ENCODE measurements around the gene PQBP1.

PQBP1 gene

DNA sequence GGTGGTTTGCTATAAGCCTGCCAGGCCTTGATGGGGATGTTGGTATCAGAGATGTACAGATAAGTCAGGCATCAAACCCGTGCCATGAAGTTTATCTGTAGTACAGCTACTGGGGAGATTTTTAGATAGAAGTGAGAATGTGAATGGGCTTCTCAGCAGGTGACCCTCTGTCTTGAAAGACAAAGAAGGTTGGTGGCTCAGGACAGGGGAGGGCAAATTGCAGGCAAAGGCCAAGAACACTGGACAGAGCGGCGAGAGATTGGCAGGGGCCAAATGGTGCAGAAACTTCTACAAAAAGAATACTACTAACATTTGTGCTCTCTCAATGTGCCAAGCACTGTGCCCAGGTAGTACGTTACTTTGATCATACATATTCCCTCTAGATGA lies 23.0 kb downstream of the PQBP1 start:
- Mint-ChIP-seq H3K27ac (peak overlapping the region; percentile 95), H3K4me3 (peak overlapping the region; percentile 94), H3K4me1 (peaks cover 48% of the 10 kb centered on the region), H3K27me3 (no peaks in the 10 kb centered on the region), H3K36me3 (peaks cover 70% of the 10 kb centered on the region), H3K9me3 (no peaks in the 10 kb centered on the region)
- CTCF ChIA-PET, result interaction anchor here (3.6 kb wide), 1 partner anchor 17 kb away, joined by 24 read pairs; no protein-coding TSS in a partner anchor
- no peak for DNase-seq

DNA sequence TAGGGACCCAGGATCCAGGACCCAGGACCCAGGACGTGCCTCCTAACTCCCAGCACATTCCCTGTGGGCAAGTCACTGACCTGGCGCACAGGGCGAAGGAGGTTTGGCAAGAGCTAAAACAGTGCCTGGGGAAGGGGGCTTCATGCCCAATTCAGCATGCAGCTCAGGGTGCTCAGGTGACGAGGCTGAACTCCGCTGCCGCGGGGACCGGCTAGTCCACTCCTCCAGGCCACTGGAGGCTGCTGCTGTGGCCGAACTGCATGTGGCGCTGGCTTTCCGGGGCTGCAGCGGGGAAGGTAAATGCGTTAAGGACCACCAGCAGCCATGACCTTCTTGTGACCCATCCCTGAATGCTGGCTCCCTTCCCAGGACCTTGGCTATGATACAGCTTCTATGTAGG lies 26.0 kb downstream of the PQBP1 start:
- CTCF ChIA-PET, result no interaction called here
- H3K36me3 Mint-ChIP-seq, result peaks cover 52% of the 10 kb centered on the region

DNA sequence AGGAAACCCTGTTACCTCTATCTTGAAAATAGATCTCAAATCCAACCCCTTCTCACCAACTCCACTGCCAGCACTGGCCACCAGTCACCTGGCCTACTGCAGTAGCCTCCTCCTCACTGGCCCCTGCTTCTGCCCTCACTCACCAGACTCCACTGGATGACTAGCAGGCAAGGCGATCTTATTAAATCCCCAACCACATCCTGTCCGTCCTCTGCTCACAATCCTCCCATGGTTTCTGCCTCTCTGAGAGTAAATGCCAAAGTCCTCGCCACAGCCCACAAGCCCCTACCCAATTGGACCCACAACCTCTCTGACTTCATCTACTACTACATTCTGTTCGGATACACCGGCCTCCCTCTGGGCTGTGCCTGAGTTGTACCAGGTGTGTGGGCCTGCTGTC lies 26.5 kb downstream of the PQBP1 start:
- H3K36me3 Mint-ChIP-seq, result peaks cover 52% of the 10 kb centered on the region
- peak overlapping the region; percentile 54 for H3K27ac Mint-ChIP-seq
- CTCF ChIA-PET, result no interaction called here
- DNase-seq, result no peak
- H3K4me1 Mint-ChIP-seq, result peaks cover 52% of the 10 kb centered on the region
- no peaks in the 10 kb centered on the region for H3K27me3 Mint-ChIP-seq
- H3K9me3 Mint-ChIP-seq, result no peaks in the 10 kb centered on the region
- H3K4me3 Mint-ChIP-seq, result no peak overlapping the region

More for the DNA sequence above, 26.0 kb downstream of the PQBP1 start:
- Mint-ChIP-seq H3K4me1 (peaks cover 52% of the 10 kb centered on the region), H3K27me3 (no peaks in the 10 kb centered on the region), H3K4me3 (no peak overlapping the region), H3K9me3 (no peaks in the 10 kb centered on the region), H3K27ac (no peak overlapping the region)
- DNase-seq, result no peak

DNA sequence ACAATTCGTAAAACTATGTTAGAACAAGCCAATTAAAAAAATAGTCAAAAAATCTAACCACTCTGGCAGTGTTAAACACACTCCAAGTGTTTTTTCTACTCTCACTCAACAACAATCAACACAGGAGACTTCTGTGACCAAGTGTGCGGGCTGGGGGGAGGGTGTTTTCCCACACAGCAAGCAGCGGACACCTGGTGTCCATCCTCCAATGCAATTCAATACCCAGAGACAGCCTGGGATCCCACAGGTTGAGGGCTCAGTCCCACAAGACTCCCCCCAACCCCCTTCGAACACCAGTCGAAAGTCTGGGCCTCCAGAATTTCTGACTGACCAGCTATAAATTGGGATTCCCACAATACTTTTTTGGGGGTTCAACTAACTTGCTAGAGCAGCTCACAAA lies 29.4 kb downstream of the PQBP1 start:
- CTCF ChIA-PET, result interaction anchor here (0.5 to 0.7 kb wide), 2 partner anchors 10 kb away, joined by 3 to 4 read pairs; no protein-coding TSS in a partner anchor
- no peak overlapping the region for H3K4me3 Mint-ChIP-seq
- no peak overlapping the region for H3K27ac Mint-ChIP-seq
- peaks cover 31% of the 10 kb centered on the region for H3K4me1 Mint-ChIP-seq
- H3K9me3 Mint-ChIP-seq, result no peaks in the 10 kb centered on the region
- peaks cover 39% of the 10 kb centered on the region for H3K36me3 Mint-ChIP-seq
- DNase-seq, result no peak
- no peaks in the 10 kb centered on the region for H3K27me3 Mint-ChIP-seq

DNA sequence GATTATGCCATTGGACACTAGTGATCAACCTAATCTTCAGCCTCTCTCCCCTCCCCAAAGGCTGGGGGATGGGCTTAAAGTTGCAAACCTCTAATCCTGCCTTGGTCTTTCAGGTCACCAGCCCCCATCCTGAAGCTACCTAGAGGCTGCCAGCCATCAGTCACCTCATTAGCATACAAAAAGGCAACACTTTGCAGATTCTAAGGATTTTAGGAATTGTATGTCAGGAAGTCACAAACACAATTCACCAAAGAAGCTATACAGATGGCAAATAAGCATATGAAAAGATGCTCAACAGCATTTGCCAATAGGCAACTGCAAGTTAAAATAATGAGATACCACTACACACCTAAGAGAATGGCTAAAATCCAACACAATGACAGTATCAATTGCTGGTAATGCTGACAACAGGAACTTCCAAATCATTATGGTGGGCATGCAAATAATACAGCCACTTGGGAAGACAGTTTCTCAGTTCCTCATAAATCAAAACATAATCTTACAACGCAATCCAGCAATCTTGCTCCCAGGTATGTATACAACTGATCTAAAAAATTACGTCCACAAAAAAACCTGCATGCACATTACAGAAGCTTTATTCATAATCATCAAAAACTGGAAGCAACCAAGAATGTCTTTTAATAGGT lies 30.1 kb downstream of the PQBP1 start:
- Mint-ChIP-seq H3K4me3 (no peak overlapping the region), H3K4me1 (peaks cover 26% of the 10 kb centered on the region), H3K27me3 (no peaks in the 10 kb centered on the region), H3K27ac (no peak overlapping the region), H3K36me3 (peaks cover 38% of the 10 kb centered on the region), H3K9me3 (no peaks in the 10 kb centered on the region)
- DNase-seq, result no peak
- CTCF ChIA-PET, result no interaction called here

DNA sequence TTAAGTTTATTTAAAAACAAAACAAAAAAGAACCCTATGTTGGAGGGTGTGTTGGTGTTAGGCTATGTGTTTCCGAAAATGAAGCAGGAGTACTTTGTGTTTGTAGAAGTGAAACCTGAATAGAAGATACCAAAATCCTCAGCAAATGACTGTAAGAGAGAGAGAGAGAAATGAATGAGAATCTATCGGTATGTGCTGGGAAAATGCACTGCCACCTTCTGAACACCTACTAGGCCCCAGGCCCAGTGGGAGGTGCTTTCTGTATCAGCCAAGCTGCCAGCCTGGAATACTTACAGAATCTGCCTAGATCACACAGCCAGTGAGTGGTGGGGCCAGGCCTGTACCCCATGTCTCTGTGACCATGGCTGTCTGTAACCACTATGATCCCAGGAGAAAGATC lies 36.0 kb downstream of the PQBP1 start:
- CTCF ChIA-PET, result no interaction called here
- Mint-ChIP-seq H3K9me3 (no peaks in the 10 kb centered on the region), H3K27ac (peak overlapping the region; percentile 83), H3K4me3 (no peak overlapping the region), H3K4me1 (peaks cover 54% of the 10 kb centered on the region), H3K36me3 (peaks cover 42% of the 10 kb centered on the region), H3K27me3 (no peaks in the 10 kb centered on the region)
- DNase-seq, result no peak

DNA sequence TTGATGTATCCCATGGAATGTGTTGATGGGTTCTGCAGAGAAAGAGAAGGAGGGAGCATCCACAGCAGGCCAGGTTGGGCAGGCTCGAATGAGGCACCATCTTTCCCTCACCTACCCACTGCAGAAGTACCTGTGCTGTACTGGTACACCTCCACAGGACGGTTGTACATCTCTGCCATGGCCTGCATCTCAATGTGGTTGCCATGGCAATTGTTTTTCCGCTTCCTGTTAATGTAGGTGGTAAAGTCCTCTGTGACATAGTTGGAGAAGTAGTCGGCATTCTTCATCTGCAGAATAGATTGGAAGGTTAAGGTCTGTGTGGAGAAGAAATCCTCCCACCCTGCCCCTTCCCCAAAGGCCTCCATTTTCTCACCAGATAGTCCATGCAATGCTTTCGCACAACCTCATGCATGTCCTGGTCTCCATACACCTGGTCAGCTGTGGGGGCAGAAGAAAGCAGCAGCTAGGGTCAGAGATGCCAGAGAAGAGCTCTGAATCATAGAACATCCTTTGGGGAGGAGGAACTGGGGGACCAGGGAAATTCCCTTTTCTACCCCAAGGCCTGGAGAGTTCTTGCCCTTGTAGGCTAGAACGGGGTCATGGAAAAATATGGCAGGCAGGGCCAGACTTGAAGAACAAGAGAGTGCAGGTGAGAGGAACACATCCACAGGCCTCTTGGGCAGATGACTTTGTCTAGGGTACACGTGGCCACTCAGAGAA lies 37.0 kb downstream of the PQBP1 start:
- Mint-ChIP-seq H3K27me3 (no peaks in the 10 kb centered on the region), H3K4me1 (peaks cover 64% of the 10 kb centered on the region), H3K9me3 (no peaks in the 10 kb centered on the region), H3K27ac (peak overlapping the region; percentile 83), H3K4me3 (no peak overlapping the region), H3K36me3 (peaks cover 42% of the 10 kb centered on the region)
- CTCF ChIA-PET, result no interaction called here
- DNase-seq, result peak; percentile 54

DNA sequence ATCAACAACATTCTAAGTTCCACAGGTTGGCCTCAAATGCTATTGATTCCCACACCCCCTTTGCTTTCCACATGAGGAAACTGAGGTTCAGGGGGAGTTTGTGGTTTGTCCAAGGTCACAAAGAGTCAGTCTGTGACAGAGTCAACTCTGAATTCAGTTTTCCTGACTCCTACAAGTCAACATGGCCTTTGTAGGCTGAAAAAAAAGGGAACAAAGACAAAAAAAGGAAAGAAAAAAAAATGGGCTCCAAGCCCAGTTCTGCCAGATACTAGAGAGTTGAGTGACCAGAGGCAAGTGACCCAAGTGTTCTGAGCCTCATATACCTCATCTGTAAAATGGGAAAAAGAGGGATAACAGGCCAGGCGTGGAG lies 37.6 kb downstream of the PQBP1 start:
- Mint-ChIP-seq H3K27me3 (no peaks in the 10 kb centered on the region), H3K36me3 (peaks cover 42% of the 10 kb centered on the region), H3K4me1 (peaks cover 67% of the 10 kb centered on the region), H3K4me3 (no peak overlapping the region), H3K27ac (peak overlapping the region; percentile 83), H3K9me3 (no peaks in the 10 kb centered on the region)
- CTCF ChIA-PET, result no interaction called here
- no peak for DNase-seq

DNA sequence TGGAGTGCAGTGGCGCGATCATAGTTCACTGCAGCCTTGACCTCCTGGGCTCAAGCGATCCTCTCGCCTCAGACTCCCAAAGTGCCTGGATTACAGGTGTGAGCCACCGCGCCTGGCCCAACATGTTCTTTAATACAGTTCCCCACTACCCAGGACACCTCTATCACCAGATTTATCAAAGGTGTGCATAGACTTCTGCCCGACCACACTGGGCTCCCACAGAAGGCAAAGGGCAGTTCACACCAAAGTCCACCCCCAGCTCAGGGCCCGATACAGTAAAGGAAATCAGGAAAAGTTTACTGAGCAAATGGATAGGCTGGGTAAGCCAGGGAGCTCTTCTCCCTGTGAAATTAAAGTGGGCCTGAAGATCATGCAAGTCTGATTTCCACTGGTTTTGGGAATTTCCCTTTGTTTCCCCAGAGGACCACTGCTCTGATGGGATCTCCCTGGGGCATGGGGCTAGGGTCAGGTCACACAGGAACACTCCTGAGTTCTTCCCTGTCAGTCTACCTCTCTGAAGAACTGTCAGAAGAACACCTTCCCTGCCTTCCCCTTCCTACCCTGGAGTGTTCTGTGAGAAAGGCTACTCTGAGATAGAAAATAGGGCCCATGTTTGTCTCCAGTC lies 38.8 kb downstream of the PQBP1 start:
- H3K4me1 Mint-ChIP-seq, result peaks cover 76% of the 10 kb centered on the region
- H3K9me3 Mint-ChIP-seq, result no peaks in the 10 kb centered on the region
- H3K27ac Mint-ChIP-seq, result peak overlapping the region; percentile 98
- peak overlapping the region; percentile 66 for H3K4me3 Mint-ChIP-seq
- CTCF ChIA-PET, result interaction anchor here (1.0 to 3.7 kb wide), 5 partner anchors 9 to 106 kb away, joined by 3 to 24 read pairs (median 6); partner anchors contain the start of genes PIM2 and SLC35A2
- DNase-seq, result no peak
- no peaks in the 10 kb centered on the region for H3K27me3 Mint-ChIP-seq
- peaks cover 43% of the 10 kb centered on the region for H3K36me3 Mint-ChIP-seq

DNA sequence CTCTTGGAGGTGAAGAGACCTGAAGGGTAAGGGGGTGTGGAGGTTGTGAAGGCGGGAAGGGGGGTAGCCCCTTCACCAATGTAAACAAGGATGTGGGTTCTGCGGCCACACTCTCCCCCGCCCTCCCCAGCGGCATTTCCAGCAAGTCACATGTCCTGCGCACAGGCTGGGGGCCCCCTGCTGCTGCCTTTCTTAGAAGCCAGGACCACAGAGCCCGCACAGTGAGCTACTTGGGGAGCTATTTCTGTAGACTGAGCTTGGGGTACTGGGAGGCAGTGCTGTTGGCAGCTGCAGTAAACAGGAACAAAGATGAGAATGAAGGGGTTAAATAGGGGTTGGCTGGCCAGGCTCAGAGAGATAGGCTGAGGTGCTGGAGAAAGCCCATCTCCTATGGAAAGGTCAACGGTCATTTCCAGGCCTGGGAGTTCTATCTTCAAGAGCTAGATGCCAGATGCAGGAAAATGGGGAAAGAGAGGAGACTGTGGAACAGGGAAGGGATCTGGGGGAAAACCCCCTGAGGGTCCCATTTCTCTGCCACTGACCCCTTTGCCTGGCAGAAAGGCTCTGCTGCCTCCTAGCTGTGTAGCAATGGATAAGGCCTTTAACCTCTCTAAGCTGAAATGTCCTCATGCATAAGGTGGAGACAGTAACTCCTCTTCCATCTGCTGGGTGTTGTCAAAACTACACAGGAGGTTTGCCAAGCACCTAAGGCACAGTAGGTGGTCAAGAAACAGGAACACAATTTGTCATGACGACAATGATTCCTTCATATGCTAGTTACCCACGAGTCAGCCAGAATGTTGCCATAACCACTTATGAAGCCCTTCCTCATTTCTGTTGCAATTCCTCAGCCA lies 39.6 kb downstream of the PQBP1 start:
- DNase-seq, result peak; percentile 93
- Mint-ChIP-seq H3K4me3 (peak overlapping the region; percentile 66), H3K4me1 (peaks cover 84% of the 10 kb centered on the region), H3K27ac (peak overlapping the region; percentile 98), H3K27me3 (no peaks in the 10 kb centered on the region), H3K9me3 (no peaks in the 10 kb centered on the region), H3K36me3 (peaks cover 49% of the 10 kb centered on the region)
- CTCF ChIA-PET, result interaction anchor here (0.8 to 3.7 kb wide), 9 partner anchors 9 to 105 kb away, joined by 3 to 24 read pairs (median 4); partner anchors contain the start of genes PIM2 and SLC35A2

DNA sequence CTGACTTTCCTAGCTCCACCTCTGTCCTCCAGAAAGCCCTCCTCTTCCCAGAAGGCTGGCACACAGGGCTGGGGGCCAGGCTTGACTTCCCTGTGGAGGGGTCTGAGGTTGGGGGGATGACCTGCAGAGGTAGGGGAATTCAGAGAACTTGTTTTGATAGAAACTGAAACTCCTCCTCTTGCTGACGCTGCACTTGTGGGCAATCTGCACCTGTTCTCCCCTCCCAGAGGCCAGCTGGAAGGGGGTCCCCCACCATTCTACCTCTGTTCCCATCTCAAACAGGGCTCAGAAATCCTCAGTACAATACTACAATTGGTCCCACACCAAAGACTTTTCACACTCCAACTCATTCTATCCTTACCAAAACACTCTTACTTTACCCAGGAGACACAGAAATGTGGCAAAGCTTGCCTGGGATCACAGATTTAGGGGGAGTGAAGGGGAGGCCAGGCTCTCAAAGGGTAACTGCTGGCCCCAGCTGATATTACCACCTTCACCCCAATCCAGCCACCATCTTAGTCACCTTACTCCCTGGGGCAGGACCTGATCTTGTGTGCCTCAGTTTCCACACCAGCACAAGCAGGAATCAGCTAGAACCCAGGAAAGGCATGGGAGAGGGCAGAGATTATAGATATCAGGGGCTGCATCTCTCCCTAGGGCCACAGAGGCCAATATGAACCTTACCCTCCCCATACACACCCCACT lies 41.1 kb downstream of the PQBP1 start:
- peaks cover 53% of the 10 kb centered on the region for H3K36me3 Mint-ChIP-seq
- H3K27me3 Mint-ChIP-seq, result no peaks in the 10 kb centered on the region
- peaks cover 93% of the 10 kb centered on the region for H3K4me1 Mint-ChIP-seq
- CTCF ChIA-PET, result interaction anchor here (1.0 to 3.7 kb wide), 4 partner anchors 18 to 291 kb away, joined by 3 to 24 read pairs (median 8); partner anchors contain the start of genes PIM2 and SLC35A2
- DNase-seq, result peak; percentile 88
- H3K4me3 Mint-ChIP-seq, result peak overlapping the region; percentile 57
- peak overlapping the region; percentile 98 for H3K27ac Mint-ChIP-seq
- no peaks in the 10 kb centered on the region for H3K9me3 Mint-ChIP-seq

DNA sequence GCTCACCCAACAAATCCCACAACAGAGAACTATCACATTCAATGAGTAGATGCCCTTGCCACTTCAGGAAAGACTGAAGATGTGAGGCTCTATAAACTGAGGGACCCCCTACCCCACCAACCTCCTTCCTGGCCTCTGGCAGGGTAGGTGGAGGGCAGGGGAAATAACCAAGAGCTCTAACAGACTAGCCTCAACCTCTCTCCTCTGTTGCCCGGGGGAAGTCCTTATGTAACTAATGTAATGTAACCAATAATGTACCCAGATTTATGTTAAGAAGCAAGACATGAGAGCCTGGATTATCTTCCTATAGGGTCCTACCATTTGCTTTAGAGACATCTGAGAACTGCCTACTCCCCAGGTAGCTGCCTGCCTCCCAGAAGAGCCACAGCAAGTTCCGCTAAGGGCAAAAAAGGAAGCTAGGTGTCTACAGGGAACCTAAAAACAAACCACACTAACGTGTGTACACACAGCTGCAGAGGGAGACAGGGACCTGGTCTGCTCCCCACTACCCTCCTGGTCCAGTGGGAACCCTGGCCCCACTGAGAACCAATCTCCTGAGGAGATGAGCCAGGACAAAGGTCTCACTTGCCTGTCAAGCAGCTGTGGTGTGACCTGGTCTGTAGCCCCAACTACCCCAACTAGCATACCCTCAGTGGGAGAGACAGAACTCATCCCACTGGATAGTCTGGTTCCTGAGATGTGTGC lies 41.9 kb downstream of the PQBP1 start:
- CTCF ChIA-PET, result interaction anchor here (1.0 to 1.9 kb wide), 3 partner anchors 27 to 291 kb away, joined by 3 to 7 read pairs (median 6); no protein-coding TSS in a partner anchor
- H3K36me3 Mint-ChIP-seq, result peaks cover 46% of the 10 kb centered on the region
- DNase-seq, result peak; percentile 52

More for the DNA sequence above, 41.9 kb downstream of the PQBP1 start:
- no peaks in the 10 kb centered on the region for H3K27me3 Mint-ChIP-seq
- peak overlapping the region; percentile 98 for H3K27ac Mint-ChIP-seq
- peak overlapping the region; percentile 57 for H3K4me3 Mint-ChIP-seq
- H3K9me3 Mint-ChIP-seq, result no peaks in the 10 kb centered on the region
- H3K4me1 Mint-ChIP-seq, result peaks cover 93% of the 10 kb centered on the region
